ENCODE results near the gene FRAT1. TPM values are rescaled to one million over a fixed set of nuclear protein-coding genes. Genes with fewer than 3 reads are reported as not detected.

Gene FRAT1
- polyA plus RNA-seq, 1 of the 3 experiments (the other 2 are of a cell fraction), result 1.8 TPM

- TF ChIP-seq TAF1 (IDR thresholded peaks at IDR 0.05; ENCODE audit: borderline replicate concordance, low read depth, low read length) (0 out of 2 replicates have a peak, but pooled peaks have one; percentile 43), PBX3 (IDR thresholded peaks at IDR 0.05) (peak; percentile 94), RFX5 (IDR thresholded peaks at IDR 0.05; ENCODE audit: low read length) (peak; percentile 79), ZBTB33 (IDR thresholded peaks at IDR 0.05; ENCODE audit: borderline replicate concordance, low read depth) (no peak), EP300 (IDR thresholded peaks at IDR 0.05; ENCODE audit: borderline replicate concordance in 1 of 2, low read depth in 1 of 2, low read length in 1 of 2) (no peak), RAD21 (IDR thresholded peaks at IDR 0.05; ENCODE audit: low read length) (no peak; the same call in 1 of the 2 replicates), MXI1 (IDR thresholded peaks at IDR 0.05; ENCODE audit: low read depth, low read length) (peak; percentile 89), USF1 (IDR thresholded peaks at IDR 0.05; ENCODE audit: borderline replicate concordance, low read depth) (no peak), FOXJ3 (CRISPR knock-in tag; IDR thresholded peaks at IDR 0.05) (no peak), RCOR1 (IDR thresholded peaks at IDR 0.05; ENCODE audit: low read length) (no peak), RXRA (IDR thresholded peaks at IDR 0.05; ENCODE audit: borderline replicate concordance, low read depth) (no peak), GATA2 (CRISPR knock-in tag; IDR thresholded peaks at IDR 0.05) (no peak), POLR2AphosphoS5 (IDR thresholded peaks at IDR 0.05; ENCODE audit: low read depth, low read length) (peak; percentile 87), TEAD4 (IDR thresholded peaks at IDR 0.05; ENCODE audit: borderline replicate concordance, insufficient read depth) (0 out of 2 replicates have a peak, but pooled peaks have one; percentile 49), CTCF (IDR thresholded peaks at IDR 0.05) (peak; percentile 35), MEF2A (IDR thresholded peaks at IDR 0.05; ENCODE audit: borderline replicate concordance, low read depth) (no peak), FOXM1 (IDR thresholded peaks at IDR 0.05; ENCODE audit: low read depth) (peak; percentile 41), IRF3 (IDR thresholded peaks at IDR 0.05; ENCODE audit: low read depth, low read length) (peak; percentile 86), ELF1 (IDR thresholded peaks at IDR 0.05) (peak; percentile 52; the same call in 1 of the 2 replicates)
Observed at GRCh38 chr10:97292097-97292861, 26.8 kb upstream of the FRAT1 start, which contains the start of gene ARHGAP19 (continued).

All from SK-N-SH (cell line).